Neutrophil (primary cell): ENCODE data around the gene LAMA5.

Experiments
- H3K27ac ChIP-seq: fragments of 200-600 bp; sonication (generic); 2 replicates; pipeline ENCODE4 v1.5.1; 2016; ENCODE audit warnings: mild to moderate bottlenecking, moderate library complexity
- H3K27me3 ChIP-seq: fragments of 200-600 bp; sonication (generic); 2 replicates; pipeline ENCODE4 v1.6.0; 2016; ENCODE audit warnings: mild to moderate bottlenecking
- H3K36me3 ChIP-seq: fragments of 200-600 bp; sonication (generic); 2 replicates; pipeline ENCODE4 v1.5.1; 2017
- H3K4me1 ChIP-seq, 2 experiments: fragments of 200-600 bp in 1 of 2; sonication (generic) in 1 of 2; 1 replicate in 1 of 2; 2 replicates in 1 of 2; pipeline versions ENCODE4 v1.5.1 to v1.6.1; 2013 to 2016; ENCODE audit warnings: low read depth in 1 of 2, low read length in 1 of 2, mild to moderate bottlenecking in 1 of 2, moderate library complexity in 1 of 2; ENCODE audit not compliant: control insufficient read depth in 1 of 2, insufficient read depth in 1 of 2
- H3K4me3 ChIP-seq, 2 experiments: fragments of 200-600 bp in 1 of 2; sonication (generic) in 1 of 2; 1 replicate in 1 of 2; 2 replicates in 1 of 2; pipeline ENCODE4 v1.5.1; 2013 to 2016; ENCODE audit warnings: low read depth in 1 of 2, low read length in 1 of 2, mild to moderate bottlenecking in 1 of 2, moderate library complexity in 1 of 2
- H3K9me3 ChIP-seq: fragments of 200-600 bp; sonication (generic); 2 replicates; pipeline ENCODE4 v1.5.1; 2016
- CTCF ChIP-seq: fragments of 200-600 bp; sonication (generic); IDR thresholded peaks from 2 replicates; pipeline ENCODE4 v1.5.1; 2016; ENCODE audit warnings: antibody characterized with exemption

LAMA5 gene

GRCh38 chr20:62273416-62273815 is 93.7 kb downstream of the LAMA5 start:
- H3K9me3 ChIP-seq, result no peaks in the 10 kb centered on the region
- no peak for TF ChIP-seq CTCF
- peaks cover 92% of the 10 kb centered on the region for H3K36me3 ChIP-seq
- no peak overlapping the region for H3K27ac ChIP-seq
- H3K4me3 ChIP-seq, result no peak overlapping the region
- H3K4me1 ChIP-seq, result no peaks in the 10 kb centered on the region
- no peaks in the 10 kb centered on the region for H3K27me3 ChIP-seq

- H3K36me3 ChIP-seq, result peaks cover 88% of the 10 kb centered on the region
- H3K9me3 ChIP-seq, result no peaks in the 10 kb centered on the region
- H3K4me1 ChIP-seq, result no peaks in the 10 kb centered on the region
- TF ChIP-seq CTCF, result no peak
- H3K27ac ChIP-seq, result no peak overlapping the region
- H3K27me3 ChIP-seq, result no peaks in the 10 kb centered on the region
- no peak overlapping the region for H3K4me3 ChIP-seq
These were observed 94.9 kb downstream of the LAMA5 start for GRCh38 chr20:62272200-62272599.

GRCh38 chr20:62269871-62270270 is 97.2 kb downstream of the LAMA5 start:
- Histone ChIP-seq H3K27ac (no peak overlapping the region), H3K36me3 (peaks cover 89% of the 10 kb centered on the region), H3K4me1 (no peaks in the 10 kb centered on the region), H3K27me3 (no peaks in the 10 kb centered on the region), H3K9me3 (no peaks in the 10 kb centered on the region), H3K4me3 (no peak overlapping the region)
- no peak for TF ChIP-seq CTCF

GRCh38 chr20:62269378-62269777 is 97.7 kb downstream of the LAMA5 start:
- Histone ChIP-seq H3K27me3 (no peaks in the 10 kb centered on the region), H3K27ac (no peak overlapping the region), H3K4me3 (no peak overlapping the region), H3K36me3 (peaks cover 89% of the 10 kb centered on the region), H3K9me3 (no peaks in the 10 kb centered on the region), H3K4me1 (no peaks in the 10 kb centered on the region)
- no peak for TF ChIP-seq CTCF

- Histone ChIP-seq H3K36me3 (peaks cover 89% of the 10 kb centered on the region), H3K4me1 (no peaks in the 10 kb centered on the region), H3K27ac (no peak overlapping the region), H3K4me3 (no peak overlapping the region), H3K9me3 (no peaks in the 10 kb centered on the region), H3K27me3 (no peaks in the 10 kb centered on the region)
- no peak for TF ChIP-seq CTCF
These were observed 98.7 kb downstream of the LAMA5 start for GRCh38 chr20:62268228-62268900.
